ENCODE results near the gene ARHGEF16.
A peak's percentile ranks its signal among the peaks of the same experiment; 100 is the strongest.

ARHGEF16 gene

GRCh38 chr1:3438661-3439180, 15.7 kb upstream of the ARHGEF16 start:
- no peak for DNase-seq (ENCODE audit: low read depth)

DNA sequence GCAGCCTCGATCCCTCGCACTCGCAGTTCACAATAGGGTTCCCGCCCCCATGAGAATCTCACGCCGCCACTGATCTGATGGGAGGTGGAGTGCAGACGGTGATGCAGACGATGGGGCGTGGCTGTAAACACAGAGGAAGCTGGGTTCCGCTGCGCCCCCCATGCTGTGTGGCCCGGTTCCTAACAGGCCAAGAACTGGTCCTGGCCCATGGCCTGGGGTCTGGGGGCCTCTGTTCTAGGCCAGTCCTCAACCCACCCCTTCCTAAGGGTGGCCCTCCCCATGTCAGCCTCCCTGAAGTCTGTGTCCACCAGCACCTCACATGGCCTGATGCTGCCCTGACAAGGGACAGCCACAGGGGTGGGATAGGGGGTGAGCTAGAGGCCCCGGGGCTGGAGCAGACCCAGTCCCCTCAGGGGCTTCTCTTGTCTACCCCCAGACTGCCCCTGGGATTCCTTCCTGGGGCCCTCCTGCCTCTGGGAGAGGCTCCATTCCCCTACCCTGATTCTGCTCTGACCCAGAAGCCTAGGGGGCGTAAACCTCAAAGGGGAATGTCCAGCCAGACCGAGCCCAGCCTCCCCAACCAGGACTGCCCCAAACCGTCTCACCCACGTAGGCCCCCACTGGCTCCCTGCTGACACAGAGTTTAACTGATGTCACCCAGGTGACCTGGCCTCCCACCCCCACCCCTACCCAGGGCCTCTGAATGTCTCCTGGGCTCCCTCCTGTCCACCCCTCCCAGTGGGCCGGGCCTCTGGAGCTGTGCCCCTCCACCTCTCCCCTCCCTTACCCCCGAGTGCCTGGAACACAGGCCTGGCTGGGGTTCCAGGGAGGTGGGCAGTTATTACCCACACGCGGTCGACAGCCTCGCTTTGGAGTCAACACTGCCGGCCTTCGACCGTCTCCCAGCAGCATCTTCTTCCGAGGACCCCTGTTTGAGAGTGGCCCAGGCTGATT, 14.8 kb upstream of the ARHGEF16 start:
- no peak for DNase-seq (ENCODE audit: low read depth)

GRCh38 chr1:3440300-3440681, 14.2 kb upstream of the ARHGEF16 start:
- DNase-seq (ENCODE audit: low read depth), result no peak

GRCh38 chr1:3440711-3441409, 13.6 kb upstream of the ARHGEF16 start:
- DNase-seq (ENCODE audit: low read depth), result no peak

GRCh38 chr1:3441410-3441847, 13.0 kb upstream of the ARHGEF16 start:
- no peak for DNase-seq (ENCODE audit: low read depth)

DNA sequence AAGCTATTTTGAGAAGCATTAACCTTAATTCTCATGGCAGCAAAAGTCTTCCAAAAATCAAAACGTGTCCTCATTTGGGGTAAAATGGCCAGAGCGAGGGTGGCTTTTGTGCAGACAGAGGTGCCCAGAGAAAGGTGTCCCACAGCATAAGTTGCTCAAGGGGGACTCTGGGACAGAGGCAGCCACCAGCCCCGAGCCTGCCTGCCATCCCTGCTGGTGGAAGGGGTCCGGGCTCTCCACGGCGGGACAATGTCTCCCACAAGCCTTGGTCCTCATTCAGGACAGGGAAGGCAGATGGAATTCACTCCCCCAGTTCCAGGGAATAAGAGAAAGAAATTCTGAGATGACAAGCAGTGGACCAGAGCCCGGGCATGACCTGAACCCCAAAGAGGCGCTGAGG, 12.6 kb upstream of the ARHGEF16 start:
- no peak for DNase-seq (ENCODE audit: low read depth)

- DNase-seq (ENCODE audit: low read depth), result no peak
These were observed 12.1 kb upstream of the ARHGEF16 start for GRCh38 chr1:3442331-3442730.

- DNase-seq (ENCODE audit: low read depth), result no peak
These were observed 11.6 kb upstream of the ARHGEF16 start for GRCh38 chr1:3442901-3443300.

GRCh38 chr1:3443807-3444206, 10.7 kb upstream of the ARHGEF16 start:
- no peak for DNase-seq (ENCODE audit: low read depth)

GRCh38 chr1:3444298-3444697, 10.2 kb upstream of the ARHGEF16 start:
- DNase-seq (ENCODE audit: low read depth), result no peak

GRCh38 chr1:3444736-3445135, 9.7 kb upstream of the ARHGEF16 start:
- no peak for DNase-seq (ENCODE audit: low read depth)

- DNase-seq (ENCODE audit: low read depth), result no peak
These were observed 4.1 kb upstream of the ARHGEF16 start for GRCh38 chr1:3450202-3450863.

DNA sequence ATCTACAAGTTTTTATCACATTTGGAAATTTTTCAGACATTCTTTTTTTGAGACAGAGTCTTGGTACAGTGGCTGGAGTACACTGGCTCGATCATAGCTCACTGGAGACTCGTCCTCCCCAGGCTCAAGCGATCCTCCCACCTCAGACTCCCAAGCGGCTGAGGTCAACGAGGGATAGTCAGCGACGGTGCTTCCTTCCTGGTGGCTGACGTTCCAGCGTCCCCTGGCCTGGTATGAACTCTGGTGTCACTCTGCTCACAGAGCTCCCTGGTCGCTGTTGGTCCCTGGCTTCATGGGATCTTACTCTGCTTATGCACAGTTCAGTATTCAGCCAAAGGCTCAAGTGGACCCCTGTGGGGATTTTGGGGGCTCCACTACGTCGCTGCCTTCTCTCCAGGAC, 3.5 kb upstream of the ARHGEF16 start:
- DNase-seq (ENCODE audit: low read depth), result no peak

- DNase-seq (ENCODE audit: low read depth), result no peak
These were observed 2.2 kb upstream of the ARHGEF16 start for GRCh38 chr1:3451994-3452865.

DNA sequence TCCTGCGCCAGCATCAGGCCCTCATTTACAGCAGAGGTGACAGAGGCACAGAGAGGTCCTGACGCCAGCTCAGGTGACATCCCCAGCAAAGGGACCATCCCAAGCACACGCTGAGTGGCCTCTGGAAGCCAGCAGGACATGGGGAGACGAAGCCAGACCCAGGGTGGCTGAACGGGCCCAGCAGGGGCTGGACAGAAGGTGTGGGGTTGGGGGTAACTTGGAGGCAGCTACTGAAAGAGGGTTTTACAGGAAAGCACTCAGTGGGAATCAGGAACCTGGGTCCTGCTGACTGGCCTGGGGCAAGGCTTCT, 1.6 kb upstream of the ARHGEF16 start:
- DNase-seq (ENCODE audit: low read depth), result no peak

- peak; percentile 45 for DNase-seq (ENCODE audit: low read depth)
These were observed 1.2 kb upstream of the ARHGEF16 start for GRCh38 chr1:3453203-3453761.

- no peak for DNase-seq (ENCODE audit: low read depth)
These were observed 550 bp downstream of the ARHGEF16 start for GRCh38 chr1:3454811-3455618.

- DNase-seq (ENCODE audit: low read depth), result no peak
These were observed 1.4 kb downstream of the ARHGEF16 start for GRCh38 chr1:3455670-3456448.

GRCh38 chr1:3456449-3456963, 2.0 kb downstream of the ARHGEF16 start:
- no peak for DNase-seq (ENCODE audit: low read depth)
